Ovary (tissue), 9 donors: ENCODE data around the gene PLXDC2. TPM values are rescaled to one million over a fixed set of nuclear protein-coding genes. Genes with fewer than 3 reads are reported as not detected.

Source experiments
- DNase-seq, 5 donors: peaks; one replicate each; pipeline ENCODE4 v3.0.0-alpha.2; 2019 to 2020
- H3K27ac ChIP-seq, 2 donors: fragments of 200-600 bp; one replicate each; pipeline versions ENCODE4 v1.5.1 to v1.8.0; 2019 to 2022
- H3K27me3 ChIP-seq: fragments of 200-600 bp; one replicate; pipeline ENCODE4 v1.8.0; 2022
- H3K36me3 ChIP-seq: fragments of 200-600 bp; sonication (generic); one replicate; pipeline ENCODE4 v1.5.1; 2019
- H3K4me1 ChIP-seq: one replicate; pipeline ENCODE4 v1.8.1; 2013; ENCODE audit warnings: mild to moderate bottlenecking, moderate library complexity; ENCODE audit not compliant: insufficient read depth
- H3K4me3 ChIP-seq: fragments of 200-600 bp; sonication (generic); one replicate; pipeline ENCODE4 v1.5.1; 2017
- H3K9me3 ChIP-seq, 2 donors: fragments of 200-600 bp in 1 of 2; sonication (generic) in 1 of 2; one replicate each; pipeline versions ENCODE4 v1.5.1 to v1.8.1; 2013 to 2019; ENCODE audit warnings: mild to moderate bottlenecking in 1 of 2, moderate library complexity in 1 of 2
- CTCF ChIP-seq, 3 donors: fragments of 450-650 bp in 2 of 3; fragments of 200-600 bp in 1 of 3; IDR thresholded peaks; one replicate each; pipeline versions ENCODE4 v1.5.1 to v1.8.0; 2016 to 2022; ENCODE audit warnings: antibody characterized with exemption in 3 of 3, mild to moderate bottlenecking in 1 of 3
- EP300 ChIP-seq: sonication (generic); formaldehyde crosslinking; IDR thresholded peaks from one replicate; pipeline ENCODE4 v1.6.1; 2017; ENCODE audit warnings: antibody characterized with exemption
- POLR2A ChIP-seq: fragments of 450-650 bp; IDR thresholded peaks from one replicate; pipeline ENCODE4 v1.6.1; 2017; ENCODE audit warnings: antibody characterized with exemption, mild to moderate bottlenecking, moderate library complexity
- WGBS, 3 donors: extraction: QIAGEN DNeasy Blood & Tissue Kit in 1 of 3; methylation state at CpG; one replicate each; pipeline versions ENCODE4 v1.1.5 to v1.1.7; 2013 to 2017; 5-methylcytosine and 5-hydroxymethylcytosine counted together
- intact Hi-C, 4 donors: fragments of 100-400 bp; cut with DNase I; formaldehyde crosslinking; loops; one replicate each; pipeline versions ENCODE4 v1.11.0 to v1.15.1; 2022 to 2023
- polyA plus RNA-seq, 2 donors: library from polyadenylated mRNA; stranded (reverse); fragments of 200-250 nt in 1 of 2; fragments of 350-450 nt in 1 of 2; fragmentation: Illumina TruSeq in 1 of 2; extraction: RNeasy Lipid Tissue Mini Kit (QIAGEN cat#74804) in 1 of 2; gene quantifications; one replicate each; pipeline ENCODE4 v1.2.3, GENCODE V29; 2013 to 2014
- total RNA-seq, 7 donors: library from RNA; depleted of rRNA in 2 of 7; stranded (reverse); fragments of >200 nt in 2 of 7; fragmentation: NEBNext Ultra II Directional in 3 of 7; extraction: Animal tissue kit (Norgen Biotek cat#: 25700) in 3 of 7; gene quantifications; one replicate each; pipeline versions ENCODE4 v1.1.0 to v1.2.4, GENCODE V29; 2016 to 2023
- donor health status: DM: no; HTN: no; CAD: no; lungs with moderate emphysema.
- donor health status: DM: no; HTN: no; CAD: no.
- donor health status: Bipolar disorder and iron deficiency.
- donor health status: DM: yes; HTN: yes; CAD: no.
- donor health status: DM: no; HTN: no; CAD: no.
- donor health status: DM: yes; HTN: yes; CAD: no.

PLXDC2 gene
- total and polyA plus RNA-seq, 9 donors = 13.6 to 76.0 (median 38.0) TPM

- H3K4me3 ChIP-seq = no peak overlapping the region
- no peak for DNase-seq
- WGBS, 3 donors = 91 to 97% (median 94%) methylated on average over 2 of the region's 2 CpGs
- no peaks in the 10 kb centered on the region for H3K27me3 ChIP-seq
- no peaks in the 10 kb centered on the region for H3K4me1 ChIP-seq
- H3K9me3 ChIP-seq = no peaks in the 10 kb centered on the region
- TF ChIP-seq EP300 (no peak), CTCF (IDR thresholded peaks at IDR 0.05) (no peak), POLR2A (no peak)
- no peak overlapping the region for H3K27ac ChIP-seq
- intact Hi-C loops = no loop called here
- H3K36me3 ChIP-seq = no peaks in the 10 kb centered on the region
These were observed 12.6 kb upstream of the PLXDC2 start for GRCh38 chr10:19803676-19804075.

- H3K4me1 ChIP-seq = no peaks in the 10 kb centered on the region
- no peaks in the 10 kb centered on the region for H3K36me3 ChIP-seq
- H3K4me3 ChIP-seq = no peak overlapping the region
- 90 to 95% (median 94%) methylated on average over 3 of the region's 3 CpGs for WGBS, 3 donors
- H3K27me3 ChIP-seq = no peaks in the 10 kb centered on the region
- TF ChIP-seq POLR2A = no peak
- no peak for TF ChIP-seq CTCF (IDR thresholded peaks at IDR 0.05)
- no peak for TF ChIP-seq EP300
- no peak overlapping the region for H3K27ac ChIP-seq
- DNase-seq = no peak
- intact Hi-C loops = no loop called here
- H3K9me3 ChIP-seq = no peaks in the 10 kb centered on the region
These were observed 6.8 kb upstream of the PLXDC2 start for GRCh38 chr10:19809481-19809880.

- Histone ChIP-seq H3K4me1 (peaks cover 1% of the 10 kb centered on the region), H3K9me3 (no peaks in the 10 kb centered on the region), H3K36me3 (no peaks in the 10 kb centered on the region), H3K27me3 (no peaks in the 10 kb centered on the region), H3K27ac (no peak overlapping the region), H3K4me3 (no peak overlapping the region)
- peak in 4 of 5 donors; percentile 18 to 50 (median 34) for DNase-seq
- intact Hi-C loops = loop anchor here in 1 of 4 donors (10.0 kb wide), 1 partner anchor 173 kb away; no protein-coding TSS in a partner anchor
- no peak for TF ChIP-seq EP300
- peak; percentile 15 to 47 (median 26) for TF ChIP-seq CTCF (IDR thresholded peaks at IDR 0.05)
- no peak for TF ChIP-seq POLR2A
- WGBS, 3 donors = 67 to 72% (median 68%) methylated on average over 1 of the region's 1 CpG
These were observed 4.7 kb upstream of the PLXDC2 start for GRCh38 chr10:19811540-19811939.

GRCh38 chr10:19812976-19813375 lies 3.3 kb upstream of the PLXDC2 start:
- DNase-seq = no peak
- H3K27ac ChIP-seq = no peak overlapping the region
- TF ChIP-seq CTCF (IDR thresholded peaks at IDR 0.05) (no peak), POLR2A (no peak), EP300 (no peak)
- H3K9me3 ChIP-seq = no peaks in the 10 kb centered on the region
- H3K4me1 ChIP-seq = peaks cover 1% of the 10 kb centered on the region
- no peaks in the 10 kb centered on the region for H3K36me3 ChIP-seq
- intact Hi-C loops = loop anchor here in 1 of 4 donors (10.0 kb wide), 1 partner anchor 172 kb away; no protein-coding TSS in a partner anchor
- 88 to 93% (median 92%) methylated on average over 3 of the region's 3 CpGs for WGBS, 3 donors
- no peaks in the 10 kb centered on the region for H3K27me3 ChIP-seq
- no peak overlapping the region for H3K4me3 ChIP-seq
